ENCODE results near the gene REL. TPM values are rescaled to one million over a fixed set of nuclear protein-coding genes. Genes with fewer than 3 reads are reported as not detected.

REL gene
- total RNA-seq, 1 experiment from 2014 or later = 11.5 TPM

DNA sequence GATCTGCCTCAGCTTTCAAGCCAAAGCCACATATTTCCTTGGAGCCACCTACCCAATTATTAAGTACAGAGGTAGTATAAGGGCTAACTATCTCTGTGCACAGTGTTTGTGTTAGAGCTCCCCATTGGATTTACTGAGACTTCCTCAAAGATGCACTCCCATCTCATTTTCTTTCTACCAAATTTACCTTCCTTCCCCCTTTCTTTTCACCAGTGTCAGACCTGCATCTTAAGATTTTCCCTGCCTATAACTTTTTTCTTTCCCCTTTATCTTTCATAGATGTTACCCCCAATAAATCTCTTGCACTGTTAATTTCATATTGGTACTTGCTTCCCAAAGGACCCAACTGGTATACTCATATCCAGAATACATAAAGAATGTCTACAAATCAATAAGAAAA lies 5.9 kb upstream of the REL start:
- POLR2A ChIA-PET (ENCODE audit: low non-redundant PET) = no interaction called here
- CTCF ChIA-PET = no interaction called here
- no peak for TF ChIP-seq EZH2 (IDR thresholded peaks at IDR 0.05; ENCODE audit: borderline replicate concordance, low read depth, low read length, poor library complexity, severe bottlenecking)
- TF ChIP-seq, protein P1, sequence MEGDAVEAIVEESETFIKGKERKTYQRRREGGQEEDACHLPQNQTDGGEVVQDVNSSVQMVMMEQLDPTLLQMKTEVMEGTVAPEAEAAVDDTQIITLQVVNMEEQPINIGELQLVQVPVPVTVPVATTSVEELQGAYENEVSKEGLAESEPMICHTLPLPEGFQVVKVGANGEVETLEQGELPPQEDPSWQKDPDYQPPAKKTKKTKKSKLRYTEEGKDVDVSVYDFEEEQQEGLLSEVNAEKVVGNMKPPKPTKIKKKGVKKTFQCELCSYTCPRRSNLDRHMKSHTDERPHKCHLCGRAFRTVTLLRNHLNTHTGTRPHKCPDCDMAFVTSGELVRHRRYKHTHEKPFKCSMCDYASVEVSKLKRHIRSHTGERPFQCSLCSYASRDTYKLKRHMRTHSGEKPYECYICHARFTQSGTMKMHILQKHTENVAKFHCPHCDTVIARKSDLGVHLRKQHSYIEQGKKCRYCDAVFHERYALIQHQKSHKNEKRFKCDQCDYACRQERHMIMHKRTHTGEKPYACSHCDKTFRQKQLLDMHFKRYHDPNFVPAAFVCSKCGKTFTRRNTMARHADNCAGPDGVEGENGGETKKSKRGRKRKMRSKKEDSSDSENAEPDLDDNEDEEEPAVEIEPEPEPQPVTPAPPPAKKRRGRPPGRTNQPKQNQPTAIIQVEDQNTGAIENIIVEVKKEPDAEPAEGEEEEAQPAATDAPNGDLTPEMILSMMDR (conservative IDR thresholded peaks at IDR 0.05; ENCODE audit: low read depth, low read length) = no peak
- H3K9me3 ChIP-seq (ENCODE audit: low read depth, low read length, poor library complexity, severe bottlenecking) = no peaks in the 10 kb centered on the region
- H3K27ac ChIP-seq (ENCODE audit: low read depth, low read length, poor library complexity, severe bottlenecking) = no peak overlapping the region
- H3K4me1 ChIP-seq (ENCODE audit: insufficient read depth, low read length, poor library complexity, severe bottlenecking) = no peaks in the 10 kb centered on the region
- no peaks in the 10 kb centered on the region for H3K36me3 ChIP-seq (ENCODE audit: insufficient read depth, low read length, poor library complexity, severe bottlenecking)
- H3K27me3 ChIP-seq (replicated peaks; ENCODE audit: insufficient read depth, low read depth, low read length, poor library complexity) = no peaks in the 10 kb centered on the region
- no TSS peak for BruUV-seq (replicated peaks)
- intact Hi-C loops (cut with micrococcal nuclease; ENCODE audit: unreplicated experiment) = no loop called here
- H3K4me3 ChIP-seq (ENCODE audit: low read depth, low read length, poor library complexity, severe bottlenecking) = no peak overlapping the region
- no peak for DNase-seq (ENCODE audit: low spot score)

DNA sequence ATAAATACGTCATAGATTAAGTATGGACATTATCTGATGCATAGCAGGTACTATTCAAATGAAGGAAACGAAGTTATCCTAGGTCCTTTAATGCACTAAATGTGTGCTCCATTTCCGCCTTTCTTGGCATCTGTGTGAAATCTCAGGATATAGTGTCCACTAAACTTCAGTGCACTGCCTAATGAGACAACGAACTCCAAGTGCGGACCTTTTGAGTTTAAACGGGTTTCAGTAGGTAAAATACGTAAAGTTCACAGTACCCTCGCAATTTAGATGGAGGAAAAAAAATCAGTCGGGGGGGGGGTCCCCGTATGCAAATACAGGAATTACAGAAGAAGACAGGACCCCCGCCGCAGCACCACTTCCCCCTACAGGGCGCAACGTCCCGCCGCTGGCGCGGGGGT lies 729 bp upstream of the REL start:
- CTCF ChIA-PET = interaction anchor here (0.6 kb wide), 1 partner anchor 115 kb away, joined by 3 read pairs; no protein-coding TSS in a partner anchor
- no peaks in the 10 kb centered on the region for H3K36me3 ChIP-seq (ENCODE audit: insufficient read depth, low read length, poor library complexity, severe bottlenecking)
- H3K4me3 ChIP-seq (ENCODE audit: low read depth, low read length, poor library complexity, severe bottlenecking) = peak overlapping the region; percentile 99
- BruUV-seq (replicated peaks) = TSS peak; percentile 89
- DNase-seq (ENCODE audit: low spot score) = peak; percentile 18
- no peaks in the 10 kb centered on the region for H3K9me3 ChIP-seq (ENCODE audit: low read depth, low read length, poor library complexity, severe bottlenecking)
- TF ChIP-seq EZH2 (IDR thresholded peaks at IDR 0.05; ENCODE audit: borderline replicate concordance, low read depth, low read length, poor library complexity, severe bottlenecking) = no peak
- TF ChIP-seq, protein P1 (conservative IDR thresholded peaks at IDR 0.05; ENCODE audit: low read depth, low read length) = peak; percentile 34; the same call in 1 of the 2 replicates
- no peaks in the 10 kb centered on the region for H3K27me3 ChIP-seq (replicated peaks; ENCODE audit: insufficient read depth, low read depth, low read length, poor library complexity)
- POLR2A ChIA-PET (ENCODE audit: low non-redundant PET) = no interaction called here
- intact Hi-C loops (cut with micrococcal nuclease; ENCODE audit: unreplicated experiment) = loop anchor here (5.0 kb wide), 1 partner anchor 73 kb away; no protein-coding TSS in a partner anchor
- peaks cover 19% of the 10 kb centered on the region for H3K4me1 ChIP-seq (ENCODE audit: insufficient read depth, low read length, poor library complexity, severe bottlenecking)
- peak overlapping the region; percentile 98 for H3K27ac ChIP-seq (ENCODE audit: low read depth, low read length, poor library complexity, severe bottlenecking)

DNA sequence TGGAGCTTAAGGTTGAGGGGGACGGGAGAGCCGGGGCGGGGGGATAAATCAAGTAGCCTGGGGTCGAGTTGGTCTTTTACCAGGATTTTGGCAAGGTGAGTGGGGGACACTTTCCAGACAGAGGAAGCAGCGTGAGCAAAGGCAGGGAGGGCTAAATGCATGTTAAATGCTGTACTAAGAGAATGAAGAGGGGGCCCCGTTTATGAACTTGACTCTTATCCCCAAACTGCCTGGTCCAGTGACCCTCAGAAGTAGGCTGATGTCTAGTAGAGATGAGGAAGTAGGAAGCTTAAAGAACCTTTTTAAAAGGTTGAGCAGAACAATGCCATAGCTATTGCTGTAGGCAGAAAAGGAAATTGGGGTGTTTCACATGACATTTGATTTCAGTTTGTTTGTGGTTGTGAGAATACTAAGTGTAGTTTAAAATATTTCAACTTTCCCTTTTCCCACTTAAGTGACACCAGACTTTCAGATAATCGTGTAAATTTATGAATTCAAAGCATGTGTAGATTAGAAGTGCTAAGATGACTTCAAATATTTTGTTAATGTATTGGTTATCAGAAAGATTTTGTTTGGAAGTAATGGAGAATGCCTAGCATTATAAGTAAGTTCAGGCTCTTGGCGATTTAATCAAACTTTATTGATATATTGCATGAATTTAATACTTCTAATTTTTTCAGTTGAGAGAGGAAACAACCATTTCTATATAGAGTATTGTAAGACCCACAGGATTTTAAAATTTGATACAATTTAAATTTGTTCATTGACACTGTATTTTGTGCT lies 1.8 kb downstream of the REL start:
- peak; percentile 18 for DNase-seq (ENCODE audit: low spot score)
- no peaks in the 10 kb centered on the region for H3K36me3 ChIP-seq (ENCODE audit: insufficient read depth, low read length, poor library complexity, severe bottlenecking)
- intact Hi-C loops (cut with micrococcal nuclease; ENCODE audit: unreplicated experiment) = loop anchor here (5.0 kb wide), 1 partner anchor 76 kb away; no protein-coding TSS in a partner anchor
- peak overlapping the region; percentile 99 for H3K4me3 ChIP-seq (ENCODE audit: low read depth, low read length, poor library complexity, severe bottlenecking)
- H3K27ac ChIP-seq (ENCODE audit: low read depth, low read length, poor library complexity, severe bottlenecking) = peak overlapping the region; percentile 98
- H3K9me3 ChIP-seq (ENCODE audit: low read depth, low read length, poor library complexity, severe bottlenecking) = no peaks in the 10 kb centered on the region
- POLR2A ChIA-PET (ENCODE audit: low non-redundant PET) = interaction anchor here (0.7 kb wide), 1 partner anchor 74 kb away, joined by 4 read pairs; no protein-coding TSS in a partner anchor
- CTCF ChIA-PET = no interaction called here
- H3K27me3 ChIP-seq (replicated peaks; ENCODE audit: insufficient read depth, low read depth, low read length, poor library complexity) = no peaks in the 10 kb centered on the region
- no TSS peak for BruUV-seq (replicated peaks)
- TF ChIP-seq, protein P1 (conservative IDR thresholded peaks at IDR 0.05; ENCODE audit: low read depth, low read length) = no peak
- no peak for TF ChIP-seq EZH2 (IDR thresholded peaks at IDR 0.05; ENCODE audit: borderline replicate concordance, low read depth, low read length, poor library complexity, severe bottlenecking)
- H3K4me1 ChIP-seq (ENCODE audit: insufficient read depth, low read length, poor library complexity, severe bottlenecking) = peaks cover 39% of the 10 kb centered on the region

Data from A673 (cell line).